ENCODE results near the gene ZSCAN5C. TPM values are rescaled to one million over a fixed set of nuclear protein-coding genes. Genes with fewer than 3 reads are reported as not detected.
"Not testable (repeated sequence)": the region's sequence is repeated elsewhere in the genome, so short reads cannot be mapped to it uniquely, and the experiment has no call there.

The ZSCAN5C gene, protein sequence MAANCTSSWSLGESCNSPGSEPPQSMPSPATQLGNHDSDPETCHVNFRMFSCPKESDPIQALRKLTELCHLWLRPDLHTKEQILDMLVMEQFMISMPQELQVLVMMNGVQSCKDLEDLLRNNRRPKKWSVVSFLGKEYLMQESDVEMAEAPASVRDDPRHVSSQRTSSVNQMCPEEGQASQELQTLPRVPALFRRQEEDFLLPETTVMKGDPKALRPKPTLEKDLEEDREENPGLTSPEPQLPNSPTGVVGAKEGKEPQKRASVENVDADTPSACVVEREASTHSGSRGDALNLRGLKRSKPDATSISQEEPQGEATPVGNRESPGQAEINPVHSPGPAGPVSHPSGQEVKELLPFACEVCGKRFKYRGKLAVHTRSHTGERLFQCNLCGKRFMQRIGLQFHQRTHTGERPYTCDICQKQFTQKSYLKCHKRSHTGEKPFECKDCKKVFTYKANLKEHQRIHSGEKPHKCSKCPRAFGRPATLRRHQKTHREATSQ
- not detected for total RNA-seq

DNA sequence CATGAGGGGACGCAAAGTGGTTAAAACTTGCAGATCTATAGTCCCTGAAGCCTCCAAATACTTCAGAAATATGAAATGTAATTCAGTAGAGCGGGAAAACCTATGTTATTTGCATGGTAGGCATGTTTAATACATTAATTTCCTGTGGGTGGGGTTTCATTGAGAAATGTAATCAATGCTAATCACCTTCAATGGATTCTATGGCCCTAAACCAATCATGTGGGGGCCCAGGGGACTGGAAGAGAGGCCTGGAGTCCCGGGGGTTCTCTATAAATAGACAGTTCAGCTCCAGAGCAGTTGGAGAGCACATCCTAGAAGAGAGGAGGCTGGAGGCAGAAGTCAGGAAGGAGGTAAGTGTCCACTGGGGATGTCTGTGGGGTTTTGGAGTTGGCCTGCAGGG lies at the start of gene ZSCAN5C:
TSS of gene ZSCAN5C (plus strand) at position 301 of the 400 bp plus-strand sequence. CDS start 3,641 bp downstream, outside the sequence.
- no peak for DNase-seq

DNA sequence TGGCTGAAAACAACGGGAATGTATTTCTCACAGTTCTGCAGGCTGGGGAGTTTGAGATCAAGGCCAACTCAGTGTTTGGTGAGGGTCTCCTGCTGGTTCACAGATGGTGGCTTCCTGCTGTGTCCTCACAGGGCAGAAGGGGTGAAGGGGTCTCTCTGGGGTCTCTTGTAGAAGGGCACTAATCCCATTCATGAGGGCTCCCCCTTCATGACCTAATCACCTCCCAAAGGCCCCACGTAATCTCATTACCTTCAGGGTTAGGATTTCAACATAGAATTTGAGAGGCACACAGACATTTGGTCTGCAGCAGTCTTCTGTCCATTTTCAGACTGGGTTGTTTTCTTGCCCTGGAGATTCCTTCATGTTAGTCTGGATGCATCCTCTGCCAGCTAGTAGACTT lies 49.4 kb upstream of the ZSCAN5C start:
- DNase-seq = no peak

DNA sequence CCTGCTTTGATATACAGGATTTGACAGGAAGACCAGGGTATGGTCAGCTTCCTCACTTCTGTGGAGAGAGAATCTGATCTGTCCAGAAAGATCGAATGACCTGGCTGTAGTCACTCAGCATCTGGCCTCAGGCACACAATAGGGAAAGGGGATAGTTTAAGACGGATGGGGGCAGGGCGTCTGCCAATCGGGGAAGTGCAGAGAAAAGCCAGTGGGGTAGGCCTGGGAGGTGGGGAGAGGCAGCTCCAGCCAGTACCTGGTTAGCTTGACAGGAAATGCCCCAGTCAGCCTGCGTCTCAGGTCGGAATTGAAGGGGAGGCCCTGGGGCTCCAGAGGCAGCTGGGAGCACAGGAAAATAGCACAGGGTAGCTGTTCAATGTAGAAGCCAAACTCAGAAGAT lies 48.6 kb upstream of the ZSCAN5C start:
- DNase-seq = no peak

DNA sequence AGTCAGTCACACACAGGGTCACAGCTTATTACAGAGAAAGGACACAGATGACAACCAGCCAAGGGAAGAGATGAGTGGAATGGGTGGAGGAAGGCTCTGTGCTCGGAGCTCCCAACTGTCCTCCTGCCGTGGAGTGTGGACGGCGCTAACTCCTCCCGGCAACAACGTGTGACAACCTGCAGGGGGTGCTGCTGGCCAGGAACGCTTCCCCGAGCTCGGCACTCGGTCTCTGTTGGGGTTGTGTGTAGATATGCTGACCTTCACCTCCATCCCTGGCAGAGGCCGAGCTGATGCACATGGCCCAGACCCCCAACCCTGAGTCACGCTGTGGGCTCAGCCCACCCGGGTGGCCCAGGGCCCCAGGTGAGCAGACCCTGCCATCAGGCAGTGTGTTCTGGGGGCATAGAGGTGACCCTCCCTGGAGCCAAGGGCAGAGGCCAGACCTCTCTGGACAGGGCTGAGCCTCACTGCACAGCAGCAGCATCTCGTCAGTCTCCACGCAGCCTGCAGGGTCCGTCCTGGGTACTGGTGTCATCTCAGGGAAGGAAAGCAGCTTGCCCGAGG lies 46.9 kb upstream of the ZSCAN5C start:
- DNase-seq = no peak

DNA sequence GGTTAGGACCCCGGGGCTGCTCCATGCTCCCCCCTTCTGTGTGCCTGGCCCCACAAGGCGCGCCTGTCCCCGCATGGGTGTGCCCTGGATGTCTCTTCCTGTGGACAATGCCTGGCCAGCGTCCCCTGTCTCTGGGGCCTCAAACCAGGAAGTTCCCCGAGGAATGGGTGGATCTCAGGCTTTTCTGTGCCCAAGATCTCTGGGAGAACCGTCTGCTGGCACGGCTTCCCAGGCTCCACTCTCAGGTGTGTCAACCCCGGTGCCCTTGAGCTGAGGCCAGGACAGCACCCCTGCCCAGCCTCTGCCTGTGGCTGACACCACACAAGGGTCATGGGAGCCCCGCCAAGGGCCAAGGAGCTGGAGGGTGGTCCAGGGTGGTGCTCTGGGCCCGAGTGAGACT lies 45.3 kb upstream of the ZSCAN5C start:
- DNase-seq = no peak

DNA sequence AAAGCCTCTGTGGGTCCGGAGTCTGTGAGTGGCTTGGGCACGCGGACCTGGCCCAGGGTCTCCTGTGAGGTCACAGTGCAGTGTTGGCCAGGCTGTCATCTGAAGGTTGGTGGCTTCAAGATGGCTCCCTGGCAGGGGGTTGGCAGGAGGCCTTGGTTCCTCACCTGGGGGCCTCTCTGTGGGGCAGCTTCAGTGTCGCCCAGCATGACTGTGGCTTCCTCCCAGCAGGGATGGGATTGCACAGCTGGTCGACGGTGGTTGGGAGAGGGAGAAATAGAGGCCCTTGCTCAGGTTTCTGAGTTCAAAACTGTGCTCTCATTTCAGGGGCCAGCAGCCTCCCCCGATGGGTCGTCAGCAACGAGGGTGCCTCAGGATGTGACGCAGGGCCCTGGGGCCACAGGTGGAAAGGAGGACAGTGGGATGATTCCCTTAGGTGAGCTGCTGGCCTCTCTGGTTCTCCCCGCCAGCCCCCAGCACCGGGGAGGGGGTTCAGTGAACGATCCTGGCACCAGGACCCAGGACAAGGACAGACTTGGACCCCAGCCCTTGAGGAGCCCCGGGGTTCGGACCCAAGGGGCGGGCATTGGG lies 43.8 kb upstream of the ZSCAN5C start:
- no peak for DNase-seq

DNA sequence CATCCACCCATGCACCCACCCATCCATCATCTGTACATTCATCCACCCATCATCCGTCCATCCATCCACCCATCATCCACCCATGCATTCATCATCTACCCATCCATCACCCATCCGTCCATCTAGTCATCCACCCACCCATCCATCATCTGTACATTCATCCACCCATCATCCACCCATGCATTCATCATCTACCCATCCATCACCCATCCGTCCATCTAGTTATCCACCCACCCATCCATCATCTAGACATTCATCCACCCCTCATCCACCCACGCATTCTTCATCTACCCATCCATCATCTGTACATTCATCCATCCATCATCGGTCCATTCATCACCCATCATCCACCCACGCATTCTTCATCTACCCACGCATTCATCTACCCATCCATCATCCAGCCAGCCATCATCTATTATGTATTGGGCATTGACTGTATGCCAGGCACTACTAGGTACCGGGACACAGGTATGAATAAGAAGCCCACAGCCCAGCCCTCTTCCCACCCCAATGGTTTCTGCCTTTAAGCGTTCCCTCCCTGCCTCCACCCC lies 43.0 kb upstream of the ZSCAN5C start:
- no peak for DNase-seq

DNA sequence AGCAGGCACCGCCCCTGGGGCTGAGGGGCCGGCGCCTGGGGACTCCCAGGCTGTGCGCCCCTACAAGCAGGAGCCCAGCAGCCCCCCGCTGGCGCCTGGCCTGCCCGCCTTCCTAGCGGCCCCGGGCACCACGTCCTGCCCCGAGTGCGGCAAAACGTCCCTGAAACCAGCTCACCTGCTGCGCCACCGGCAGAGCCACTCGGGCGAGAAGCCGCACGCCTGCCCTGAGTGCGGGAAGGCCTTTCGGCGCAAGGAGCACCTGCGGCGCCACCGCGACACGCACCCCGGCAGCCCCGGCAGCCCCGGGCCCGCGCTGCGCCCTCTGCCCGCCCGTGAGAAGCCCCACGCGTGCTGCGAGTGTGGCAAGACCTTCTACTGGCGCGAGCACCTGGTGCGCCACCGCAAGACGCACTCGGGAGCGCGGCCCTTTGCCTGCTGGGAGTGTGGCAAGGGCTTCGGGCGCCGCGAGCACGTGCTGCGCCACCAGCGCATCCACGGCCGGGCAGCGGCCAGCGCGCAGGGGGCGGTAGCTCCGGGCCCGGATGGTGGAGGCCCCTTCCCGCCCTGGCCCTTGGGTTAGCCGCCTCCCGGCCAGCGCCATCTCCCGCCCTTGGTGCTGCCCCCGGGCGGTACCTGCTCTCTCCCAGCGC lies 42.3 kb upstream of the ZSCAN5C start:
- DNase-seq = no peak

DNA sequence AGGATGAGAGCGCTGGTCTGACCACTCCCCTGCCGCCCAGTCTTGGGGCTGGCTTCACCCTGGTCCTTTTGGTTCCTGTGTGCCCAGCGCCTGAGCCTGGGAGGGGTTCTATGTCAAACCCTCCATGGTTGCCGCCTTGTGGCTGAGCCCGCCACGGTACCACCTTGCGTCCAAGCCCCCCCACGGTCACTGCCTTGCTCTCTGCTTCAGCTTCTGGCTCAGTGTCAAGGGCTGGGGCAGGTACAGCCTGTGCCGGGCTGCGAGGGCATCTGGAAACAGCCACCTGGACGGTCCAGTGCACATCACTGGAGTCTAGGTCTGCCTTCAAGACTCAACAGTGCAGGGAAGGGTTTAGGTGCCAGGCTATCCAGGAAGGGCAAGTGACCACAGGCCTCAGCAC lies 40.5 kb upstream of the ZSCAN5C start:
- no peak for DNase-seq

DNA sequence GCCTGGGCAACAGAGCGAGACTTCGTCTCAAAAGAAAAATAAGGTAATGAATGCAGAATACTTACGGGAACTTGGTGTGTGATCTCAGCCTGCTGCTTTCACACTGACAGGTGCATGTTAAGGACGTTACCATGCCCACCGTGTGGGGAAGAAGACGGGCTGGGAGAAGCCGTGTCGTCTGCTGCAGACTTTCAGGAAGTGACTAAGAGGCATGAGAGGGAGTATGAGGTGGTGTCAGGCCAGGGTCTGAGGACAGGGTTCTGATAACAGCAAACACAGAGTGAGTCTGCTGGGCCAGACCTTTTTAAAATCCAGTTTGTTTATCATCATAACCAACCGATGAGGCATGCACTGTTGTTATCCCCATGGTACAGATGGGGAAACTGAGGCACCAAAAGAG lies 39.8 kb upstream of the ZSCAN5C start:
- DNase-seq = no peak

DNA sequence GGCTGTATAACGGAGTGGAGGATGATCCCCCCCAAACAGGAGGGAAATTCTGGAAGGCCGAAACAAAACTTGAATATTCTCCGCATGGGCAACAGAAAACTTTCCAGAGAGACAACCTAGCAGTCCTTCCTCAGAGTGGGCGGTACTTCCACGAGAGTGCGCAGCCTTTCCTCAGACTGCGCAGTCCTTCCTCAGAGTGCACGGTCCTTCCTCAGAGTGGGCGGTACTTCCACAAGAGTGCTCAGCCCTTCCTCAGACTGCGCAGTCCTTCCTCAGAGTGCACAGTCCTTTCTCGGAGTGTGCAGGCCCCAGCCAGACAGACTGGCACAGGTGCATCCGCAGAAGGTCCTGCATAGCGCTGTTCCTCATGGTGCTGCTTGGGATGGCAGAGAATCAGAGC lies 39.0 kb upstream of the ZSCAN5C start:
- no peak for DNase-seq

DNA sequence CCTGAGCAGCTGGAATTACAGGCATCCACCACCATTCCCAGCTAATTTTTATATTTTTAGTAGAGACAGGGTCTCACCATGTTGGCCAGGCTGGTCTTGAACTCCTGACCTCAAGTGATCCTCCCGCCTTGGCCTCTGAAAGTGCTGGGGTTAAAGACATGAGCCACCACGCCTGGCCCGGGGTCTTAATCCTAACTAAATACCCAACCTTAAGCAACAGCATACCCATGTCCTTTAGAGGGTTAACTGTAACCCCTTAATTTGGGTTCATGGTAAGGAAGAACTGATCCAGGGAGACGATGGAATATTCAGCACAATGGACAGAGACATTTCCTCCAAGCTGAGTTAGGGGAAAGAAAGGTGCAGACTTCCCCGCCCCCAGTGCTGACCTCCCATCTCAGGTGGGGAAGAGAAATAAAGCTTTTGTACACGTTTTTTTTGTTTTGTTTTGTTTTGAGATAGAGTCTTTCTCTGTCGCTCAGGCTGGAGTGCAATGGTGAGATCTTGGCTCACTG lies 35.0 kb upstream of the ZSCAN5C start:
- DNase-seq = no peak

DNA sequence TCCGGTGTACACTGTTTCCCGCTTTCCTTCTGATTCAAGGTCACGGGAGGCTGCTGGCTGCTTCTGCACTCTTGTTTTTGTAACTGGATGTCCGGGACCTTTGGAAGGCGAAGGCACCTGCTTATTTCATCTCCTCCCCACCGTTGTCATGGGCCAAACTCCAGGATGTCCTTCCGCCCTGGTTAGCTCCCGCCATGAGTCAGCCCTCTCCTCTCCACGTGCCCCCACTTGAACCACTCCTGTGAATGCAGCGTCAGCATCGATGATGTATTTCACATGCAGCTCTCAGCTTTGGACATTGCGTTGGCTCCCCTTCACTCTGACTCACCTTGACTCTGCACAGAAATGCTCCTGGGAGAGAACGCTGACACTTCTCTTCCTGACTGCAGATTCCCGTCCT lies 31.8 kb upstream of the ZSCAN5C start:
- no peak for DNase-seq

DNA sequence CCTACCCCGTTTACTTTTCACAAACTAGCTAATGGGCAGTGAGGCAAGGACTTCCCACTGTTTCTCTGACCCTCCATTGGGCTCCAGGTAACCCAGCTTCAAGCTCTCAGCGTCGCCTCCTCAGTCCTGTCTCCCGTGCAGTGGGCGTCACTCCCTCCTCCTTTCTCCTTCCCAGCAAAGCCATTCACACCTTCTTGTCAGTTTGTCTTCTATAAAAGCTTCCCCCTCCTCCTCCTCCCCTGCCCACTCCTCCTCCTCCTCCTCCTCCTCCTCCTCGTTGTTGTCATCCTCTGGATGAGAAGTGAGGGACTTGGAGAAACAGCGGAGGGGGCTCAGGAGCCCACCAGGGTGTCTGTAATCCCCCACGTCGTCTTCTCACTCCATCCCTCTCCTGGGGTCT lies 28.0 kb upstream of the ZSCAN5C start:
- DNase-seq = no peak

DNA sequence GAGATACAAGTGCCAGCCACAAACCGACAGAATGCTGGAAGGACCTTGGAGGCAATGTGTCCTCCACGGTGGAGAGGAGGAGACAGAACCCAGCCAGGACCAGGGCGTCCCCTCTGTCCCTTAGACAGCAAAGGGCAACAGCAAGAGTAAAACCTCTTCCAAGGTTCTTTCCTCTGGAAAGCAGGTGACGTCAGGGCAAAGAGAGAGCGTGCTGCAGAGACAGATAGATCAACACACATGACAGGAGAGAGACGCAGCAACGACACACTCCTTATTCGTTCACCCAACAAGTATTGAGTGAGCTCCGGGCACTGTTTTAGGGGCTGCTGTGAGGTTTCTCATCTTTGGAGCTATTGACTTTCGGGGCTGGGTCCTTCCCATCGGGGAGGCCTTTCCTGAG lies 27.5 kb upstream of the ZSCAN5C start:
- no peak for DNase-seq

DNA sequence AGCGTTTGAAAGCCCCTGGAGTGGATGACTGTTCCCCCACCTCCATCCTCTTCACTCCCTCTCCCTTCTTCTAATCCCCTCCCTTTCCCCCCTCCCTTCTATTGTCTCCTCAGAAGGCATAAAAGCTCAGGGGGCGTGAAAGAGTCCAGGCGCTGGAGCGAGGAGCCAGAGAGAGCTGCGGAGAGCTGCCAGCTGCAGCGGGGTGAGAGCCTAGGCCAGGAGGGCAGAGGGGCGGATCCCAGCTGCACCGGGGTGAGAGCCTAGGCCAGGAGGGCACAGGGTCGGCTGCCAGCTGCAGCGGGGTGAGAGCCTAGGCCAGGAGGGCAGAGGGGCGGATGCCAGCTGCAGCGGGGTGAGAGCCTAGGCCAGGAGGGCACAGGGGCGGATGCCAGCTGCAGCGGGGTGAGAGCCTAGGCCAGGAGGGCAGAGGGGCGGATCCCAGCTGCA lies 26.2 kb upstream of the ZSCAN5C start, which contains the start of gene GALP:
TSS of gene GALP (plus strand) at position 148 of the 447 bp plus-strand sequence. CDS start 1,101 bp downstream, outside the sequence.
- DNase-seq = not testable (repeated sequence)

DNA sequence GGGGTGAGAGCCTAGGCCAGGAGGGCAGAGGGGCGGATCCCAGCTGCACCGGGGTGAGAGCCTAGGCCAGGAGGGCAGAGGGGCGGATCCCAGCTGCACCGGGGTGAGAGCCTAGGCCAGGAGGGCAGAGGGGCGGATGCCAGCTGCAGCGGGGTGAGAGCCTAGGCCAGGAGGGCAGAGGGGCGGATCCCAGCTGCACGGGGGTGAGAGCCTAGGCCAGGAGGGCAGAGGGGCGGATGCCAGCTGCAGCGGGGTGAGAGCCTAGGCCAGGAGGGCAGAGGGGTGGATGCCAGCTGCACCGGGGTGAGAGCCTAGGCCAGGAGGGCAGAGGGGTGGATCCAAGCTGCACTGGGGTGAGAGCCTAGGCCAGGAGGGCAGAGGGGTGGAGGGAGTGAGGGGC lies 25.8 kb upstream of the ZSCAN5C start:
- DNase-seq = not testable (repeated sequence)

DNA sequence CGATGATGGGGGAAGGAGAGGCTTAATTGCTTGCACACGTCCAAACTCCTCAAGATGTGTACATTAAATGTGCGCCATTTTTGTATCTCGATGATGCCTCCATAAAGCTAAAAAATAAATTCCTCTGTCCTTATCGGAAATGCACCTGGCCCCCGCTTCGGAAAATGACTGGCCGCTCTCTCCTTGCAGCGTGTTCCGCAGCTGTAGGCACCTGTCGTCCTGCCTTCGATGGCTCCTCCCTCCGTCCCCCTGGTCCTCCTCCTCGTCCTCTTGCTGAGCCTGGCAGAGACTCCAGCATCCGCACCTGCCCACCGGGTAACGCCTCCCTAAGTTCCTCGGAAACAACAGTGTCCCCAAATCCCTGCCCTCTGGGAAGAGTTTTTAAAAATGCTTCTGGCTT lies 25.2 kb upstream of the ZSCAN5C start:
- no peak for DNase-seq

DNA sequence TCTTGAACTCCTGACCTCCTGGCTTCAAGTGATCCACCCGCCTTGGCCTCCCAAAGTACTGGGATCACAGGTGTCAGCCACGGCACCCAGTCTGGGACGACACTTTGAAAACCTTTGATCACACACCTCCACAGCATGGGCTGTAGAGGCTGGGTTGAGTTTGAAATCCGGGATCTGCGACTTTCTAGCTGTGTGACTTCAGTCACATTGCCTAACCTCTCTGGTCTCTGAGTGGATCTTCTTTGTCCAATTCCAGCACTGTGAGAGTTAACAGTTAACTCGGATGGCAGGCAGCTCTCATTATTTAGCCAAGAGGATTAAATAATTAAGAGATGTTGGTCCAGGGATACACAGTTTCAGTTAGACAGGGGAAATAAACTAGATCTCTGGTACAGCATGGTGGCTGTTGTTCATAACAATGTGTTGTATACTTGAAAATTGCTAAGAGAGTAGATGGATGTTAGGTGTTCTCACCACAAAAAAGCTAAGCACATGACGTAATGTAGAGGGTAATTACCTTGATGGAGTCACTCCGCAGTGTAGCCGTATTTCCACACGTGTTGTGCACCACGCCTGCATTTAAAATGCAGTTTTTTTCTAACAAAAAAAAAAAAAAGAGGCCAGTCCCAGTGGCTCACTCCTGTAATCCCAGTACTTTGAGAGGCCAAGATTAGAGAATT lies 24.4 kb upstream of the ZSCAN5C start:
- DNase-seq = no peak

DNA sequence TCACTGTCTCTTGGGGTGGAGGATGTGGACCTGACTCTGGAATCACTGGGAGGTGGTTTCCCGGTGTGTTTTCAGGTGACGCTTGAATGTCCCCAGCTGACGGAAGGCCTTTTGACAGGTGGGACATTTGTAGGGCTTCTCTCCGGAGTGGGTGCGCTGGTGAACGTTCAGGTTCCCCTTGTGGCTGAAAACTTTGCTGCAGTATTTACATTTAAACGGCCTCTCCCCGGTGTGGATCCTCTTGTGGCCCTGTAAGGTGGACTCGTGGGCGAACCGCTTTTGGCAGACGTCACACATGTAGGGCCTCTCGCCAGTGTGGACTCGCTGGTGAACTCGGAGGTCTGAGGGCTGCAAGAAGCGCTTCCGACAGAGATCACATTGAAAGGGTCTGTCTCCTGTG lies 12.3 kb upstream of the ZSCAN5C start:
- no peak for DNase-seq

DNA sequence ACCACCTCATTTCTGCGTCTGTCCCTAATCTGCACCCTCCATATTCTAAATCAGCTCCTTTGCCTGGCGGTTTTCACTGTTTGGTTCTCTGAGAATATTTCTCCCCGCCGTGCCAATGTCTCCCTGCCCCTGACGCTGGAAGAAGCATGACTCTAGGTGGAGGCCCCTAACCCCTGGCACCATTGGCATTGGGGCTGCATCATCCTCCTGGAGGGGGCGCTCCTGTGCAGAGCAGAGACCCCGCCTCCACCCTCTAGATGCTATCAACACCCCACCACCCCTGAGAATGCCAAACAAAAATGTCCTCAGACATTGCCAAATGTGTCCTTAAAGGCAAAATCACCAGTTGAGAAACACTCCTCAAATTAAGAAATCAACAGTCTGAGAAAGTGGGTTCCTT lies 11.0 kb upstream of the ZSCAN5C start:
- no peak for DNase-seq

DNA sequence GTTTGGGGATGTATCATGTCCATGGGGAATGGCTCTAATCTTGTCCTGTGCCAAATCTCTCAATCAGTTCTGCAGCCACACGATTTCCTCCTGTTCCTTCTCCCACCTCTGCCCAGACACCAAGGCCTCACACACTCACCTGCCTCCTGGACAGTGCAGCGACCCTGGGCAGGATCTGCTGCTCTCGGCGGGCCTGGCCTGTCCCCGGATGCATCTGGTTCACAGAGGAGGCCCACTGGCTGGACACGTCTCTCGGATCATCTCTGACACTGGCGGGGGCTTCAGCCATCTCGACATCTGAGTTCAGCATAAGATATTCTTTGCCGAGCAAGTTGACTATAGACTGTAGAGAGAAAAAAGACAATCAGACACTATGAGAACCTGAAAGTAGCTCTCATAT lies 10.4 kb upstream of the ZSCAN5C start:
- no peak for DNase-seq
